T47D (cell line): ENCODE results near the gene DEFB129.

ENCODE experiments used
- DNase-seq, 2 experiments: peaks; one replicate each; pipeline versions ENCODE4 v3.0.0 to v3.0.0-alpha.2; 2011 to 2012; ENCODE audit warnings: low read depth in 1 of 2, low spot score in 1 of 2
- JUND ChIP-seq: IDR thresholded peaks from 2 replicates; pipeline ENCODE4 v1.6.1; 2012; ENCODE audit warnings: low read depth
- in situ Hi-C: cut with HindIII; loops from 2 replicates; pipeline ENCODE4 v1.10.0; 2016; ENCODE audit warnings: low sequenced_read_pairs, low pct_unique_long_range_greater_than_20kb

DEFB129 gene

DNA sequence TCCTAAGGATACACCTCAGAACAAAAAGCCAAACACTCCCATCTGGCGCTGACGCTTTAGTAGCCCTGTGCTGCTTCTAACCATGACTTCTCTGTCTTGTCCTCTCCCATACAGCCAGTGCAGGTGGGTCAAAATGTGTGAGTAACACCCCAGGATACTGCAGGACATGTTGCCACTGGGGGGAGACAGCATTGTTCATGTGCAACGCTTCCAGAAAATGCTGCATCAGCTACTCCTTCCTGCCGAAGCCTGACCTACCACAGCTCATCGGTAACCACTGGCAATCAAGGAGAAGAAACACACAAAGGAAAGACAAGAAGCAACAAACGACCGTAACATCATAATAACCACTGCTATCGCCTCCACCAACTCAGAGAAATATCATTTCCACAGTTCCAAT, 31.9 kb downstream of the DEFB129 start:
- in situ Hi-C loops, result no loop called here
- no peak for TF ChIP-seq JUND
- no peak for DNase-seq

- in situ Hi-C loops, result no loop called here
- no peak for DNase-seq
- no peak for TF ChIP-seq JUND
Measured at GRCh38 chr20:259981-260380, 32.9 kb downstream of the DEFB129 start.

- in situ Hi-C loops, result no loop called here
- no peak for TF ChIP-seq JUND
- no peak for DNase-seq
Measured at GRCh38 chr20:263701-264100, 36.6 kb downstream of the DEFB129 start.

DNA sequence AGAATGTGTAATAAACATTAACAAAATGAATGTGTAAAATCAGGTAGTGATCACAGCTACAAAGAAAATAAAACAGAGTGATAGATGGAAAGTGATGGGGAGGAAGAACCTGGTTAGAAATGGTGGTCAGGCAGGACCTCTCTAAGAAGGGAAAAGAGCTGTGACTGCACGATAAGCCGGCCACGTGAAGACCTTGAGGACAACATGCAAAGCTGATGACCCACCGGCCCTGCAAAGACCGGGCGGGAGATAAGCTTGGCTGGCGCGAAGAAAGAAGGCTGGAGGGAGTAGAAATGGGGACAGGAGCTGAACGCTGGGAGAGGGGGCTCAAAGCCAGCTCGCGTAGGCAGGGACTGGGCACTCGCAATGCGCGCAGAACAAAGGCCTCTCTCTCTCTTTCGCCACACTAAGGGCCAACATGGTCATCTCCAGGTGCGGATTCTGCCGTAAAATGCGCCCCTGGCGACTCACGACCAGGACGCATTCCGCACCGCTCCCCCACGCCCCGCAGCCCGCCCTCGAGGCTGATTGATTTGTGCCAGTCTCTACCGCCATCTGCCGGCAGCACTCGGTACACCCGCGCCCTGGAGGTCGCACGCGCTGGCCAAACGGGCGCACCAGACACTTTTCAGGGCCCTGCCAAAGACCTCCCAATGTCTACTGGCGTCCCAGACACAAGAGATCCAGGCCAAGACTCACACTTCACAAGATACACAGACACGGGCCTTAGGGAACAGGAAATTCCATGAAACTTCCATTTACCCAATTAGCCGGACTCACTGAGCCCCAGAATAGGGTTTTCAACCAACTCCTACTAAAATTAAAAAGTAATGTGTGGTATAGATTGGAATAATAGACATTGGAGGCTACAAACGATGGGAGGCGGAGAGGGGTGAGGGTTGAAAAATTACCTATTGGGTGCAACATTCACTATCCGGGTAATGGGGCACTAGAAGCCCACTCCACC, 39.8 kb downstream of the DEFB129 start:
- DNase-seq, result peak; percentile 50 to 74
- in situ Hi-C loops, result no loop called here
- TF ChIP-seq JUND, result no peak

DNA sequence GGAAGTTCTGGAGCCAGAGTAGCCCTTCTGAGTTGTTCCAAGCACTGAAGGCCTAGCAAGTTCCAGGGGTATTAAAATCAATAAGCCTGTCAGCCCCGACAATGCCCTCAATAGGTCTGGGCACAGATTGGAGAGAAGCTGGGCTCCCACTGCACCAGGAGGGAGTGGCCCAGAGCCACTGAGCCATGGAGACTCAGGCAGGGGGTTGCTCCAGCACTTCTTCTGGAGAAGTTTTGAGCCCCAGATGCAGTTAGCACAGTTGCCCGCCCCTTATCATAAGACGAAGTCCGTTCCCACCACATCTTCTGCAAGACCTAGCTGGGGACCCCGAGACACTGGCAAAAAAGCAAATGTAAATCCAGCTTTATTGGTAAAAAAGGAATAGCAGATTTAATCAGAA, 43.5 kb downstream of the DEFB129 start:
- in situ Hi-C loops, result no loop called here
- no peak for DNase-seq

DNA sequence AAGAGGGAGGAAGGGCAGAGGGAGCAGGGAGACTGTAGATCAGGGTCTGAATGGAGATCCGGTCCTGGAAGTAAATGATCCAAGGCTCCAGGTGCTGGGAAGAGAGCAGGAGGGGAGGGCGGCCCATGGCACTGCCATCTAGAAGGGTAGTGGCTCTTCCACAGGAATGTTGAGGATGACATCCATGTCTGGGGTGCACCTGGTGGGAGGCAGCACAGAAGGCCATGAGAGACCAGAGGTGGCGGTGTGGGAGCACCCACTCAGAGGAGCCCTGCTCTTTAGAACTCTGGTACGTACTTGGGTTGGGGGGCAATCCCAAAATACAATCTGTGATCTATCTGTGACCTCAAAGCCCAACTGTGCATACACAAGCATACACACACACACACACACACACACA, 44.0 kb downstream of the DEFB129 start:
- in situ Hi-C loops, result no loop called here
- no peak for TF ChIP-seq JUND
- DNase-seq, result no peak

More for the DNA sequence above, 43.5 kb downstream of the DEFB129 start:
- no peak for TF ChIP-seq JUND

GRCh38 chr20:271528-271927, 44.5 kb downstream of the DEFB129 start:
- in situ Hi-C loops, result no loop called here
- no peak for DNase-seq
- no peak for TF ChIP-seq JUND

GRCh38 chr20:272718-273117, 45.7 kb downstream of the DEFB129 start:
- in situ Hi-C loops, result no loop called here

DNA sequence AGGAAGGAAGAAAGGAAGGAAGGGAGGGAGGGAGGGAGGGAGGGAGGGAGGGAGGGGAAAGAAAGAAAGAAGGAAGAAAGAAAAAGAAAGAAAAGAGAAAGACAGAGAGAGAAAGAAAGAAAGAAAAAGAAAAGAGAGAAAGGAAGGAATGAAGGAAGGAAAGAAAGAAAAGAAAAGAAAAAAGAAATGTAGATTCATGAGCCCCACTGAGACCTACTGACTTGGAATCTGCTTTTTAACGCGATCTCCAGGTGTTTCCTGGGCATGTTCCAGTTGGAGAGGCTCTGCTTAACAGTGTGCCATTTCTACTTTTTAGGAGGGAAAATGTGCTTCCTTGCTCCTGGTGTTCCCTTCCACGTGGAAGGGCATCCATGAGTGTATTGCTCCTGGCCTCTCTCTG, 46.8 kb downstream of the DEFB129 start:
- no peak for TF ChIP-seq JUND
- in situ Hi-C loops, result no loop called here
- DNase-seq, result no peak

More at GRCh38 chr20:272718-273117, 45.7 kb downstream of the DEFB129 start:
- TF ChIP-seq JUND, result no peak
- no peak for DNase-seq

GRCh38 chr20:275791-276190, 48.7 kb downstream of the DEFB129 start:
- in situ Hi-C loops, result no loop called here
- TF ChIP-seq JUND, result no peak
- DNase-seq, result no peak

DNA sequence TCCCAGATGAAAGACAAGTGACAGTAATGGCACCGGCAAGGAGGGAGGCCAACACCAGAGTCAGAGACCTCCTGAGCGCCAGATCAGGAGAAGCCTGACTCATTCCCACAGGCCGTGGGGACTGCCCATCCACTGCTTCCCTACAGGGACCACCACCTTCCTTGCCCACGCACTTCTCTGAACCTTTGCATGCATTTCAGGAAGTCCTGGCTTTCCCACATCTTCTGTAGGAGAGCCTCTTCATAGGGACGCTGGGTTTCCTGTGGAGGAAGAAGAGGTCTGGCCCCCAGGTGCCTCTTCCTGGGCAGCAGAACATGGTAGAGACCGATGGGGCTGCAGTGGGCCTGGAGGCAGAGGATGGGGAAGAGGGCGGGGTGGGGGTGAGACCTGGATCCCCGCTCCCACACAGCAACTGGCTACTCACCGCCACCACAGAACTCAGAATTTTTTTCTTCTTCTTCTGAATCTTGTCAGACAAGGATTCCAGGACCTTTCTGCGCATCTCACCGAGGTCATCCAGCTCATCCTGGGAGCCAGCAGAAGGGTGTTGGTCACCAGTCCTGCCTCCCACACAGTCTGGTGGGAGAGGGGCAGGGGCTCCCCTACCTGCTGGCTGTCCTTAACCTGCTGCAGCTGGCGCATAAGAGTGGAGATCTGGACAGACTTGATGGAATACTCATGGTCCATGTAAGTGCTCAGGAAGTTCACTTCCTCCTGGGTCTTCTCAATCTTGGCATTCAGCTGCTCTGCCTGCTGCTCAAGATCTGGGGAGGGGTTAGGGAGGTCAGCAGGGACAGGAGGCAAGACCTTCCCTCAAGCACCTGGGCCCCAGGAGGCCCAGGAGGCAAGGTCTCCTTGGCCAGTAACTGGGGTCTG, 49.8 kb downstream of the DEFB129 start:
- no peak for DNase-seq
- in situ Hi-C loops, result no loop called here
- TF ChIP-seq JUND, result no peak

GRCh38 chr20:277496-277781, 50.4 kb downstream of the DEFB129 start:
- no peak for DNase-seq
- no peak for TF ChIP-seq JUND
- in situ Hi-C loops, result no loop called here

DNA sequence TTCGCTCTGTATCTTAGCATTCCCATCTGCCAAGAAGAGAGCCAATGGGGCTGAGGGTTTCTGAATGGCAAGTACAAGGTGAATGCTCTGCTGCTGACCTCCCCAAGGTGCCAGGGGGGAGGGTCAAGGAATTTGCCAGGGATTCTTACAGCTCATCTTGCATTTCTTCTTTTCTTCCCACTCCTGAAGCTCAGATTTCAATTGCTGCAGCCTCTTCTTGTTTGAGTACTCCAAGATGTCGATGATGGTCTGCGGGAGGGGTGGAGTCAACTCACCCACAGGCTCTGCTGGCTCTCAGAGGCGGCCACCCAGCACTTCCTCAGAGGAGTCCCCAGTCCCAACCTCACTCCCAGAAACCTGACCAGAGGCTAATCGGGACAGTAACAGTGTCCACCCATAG, 51.1 kb downstream of the DEFB129 start:
- no peak for TF ChIP-seq JUND
- in situ Hi-C loops, result no loop called here
- no peak for DNase-seq
